WTC11 (cell line): Measurements from ENCODE around the gene ALG2.

ENCODE experiments used
- NFYB ChIP-seq: sonication (generic); formaldehyde crosslinking; conservative IDR thresholded peaks from 2 replicates; pipeline ENCODE4 v1.8.0; 2022; ENCODE audit warnings: low read depth, missing genetic modification reagents
- PREB ChIP-seq: sonication (generic); formaldehyde crosslinking; IDR thresholded peaks from 2 replicates; pipeline ENCODE4 v1.8.1; 2022; ENCODE audit warnings: mild to moderate bottlenecking, missing genetic modification reagents, moderate library complexity, borderline replicate concordance
- SP1 ChIP-seq: sonication (generic); formaldehyde crosslinking; conservative IDR thresholded peaks from 2 replicates; pipeline ENCODE4 v1.8.1; 2022; ENCODE audit warnings: missing genetic modification reagents
- TEAD4 ChIP-seq: sonication (generic); formaldehyde crosslinking; IDR thresholded peaks from 2 replicates; pipeline ENCODE4 v1.8.0; 2022; ENCODE audit warnings: mild to moderate bottlenecking, missing genetic modification reagents
- TF ChIP-seq, protein P1 (sequence below): fragments of 200-600 bp; IDR thresholded peaks from 2 replicates; pipeline ENCODE4 v1.8.0; 2022; ENCODE audit warnings: antibody characterized with exemption

GRCh38 chr9:99197124-99197630 lies 24.6 kb downstream of the ALG2 start:
- TF ChIP-seq, protein P1, sequence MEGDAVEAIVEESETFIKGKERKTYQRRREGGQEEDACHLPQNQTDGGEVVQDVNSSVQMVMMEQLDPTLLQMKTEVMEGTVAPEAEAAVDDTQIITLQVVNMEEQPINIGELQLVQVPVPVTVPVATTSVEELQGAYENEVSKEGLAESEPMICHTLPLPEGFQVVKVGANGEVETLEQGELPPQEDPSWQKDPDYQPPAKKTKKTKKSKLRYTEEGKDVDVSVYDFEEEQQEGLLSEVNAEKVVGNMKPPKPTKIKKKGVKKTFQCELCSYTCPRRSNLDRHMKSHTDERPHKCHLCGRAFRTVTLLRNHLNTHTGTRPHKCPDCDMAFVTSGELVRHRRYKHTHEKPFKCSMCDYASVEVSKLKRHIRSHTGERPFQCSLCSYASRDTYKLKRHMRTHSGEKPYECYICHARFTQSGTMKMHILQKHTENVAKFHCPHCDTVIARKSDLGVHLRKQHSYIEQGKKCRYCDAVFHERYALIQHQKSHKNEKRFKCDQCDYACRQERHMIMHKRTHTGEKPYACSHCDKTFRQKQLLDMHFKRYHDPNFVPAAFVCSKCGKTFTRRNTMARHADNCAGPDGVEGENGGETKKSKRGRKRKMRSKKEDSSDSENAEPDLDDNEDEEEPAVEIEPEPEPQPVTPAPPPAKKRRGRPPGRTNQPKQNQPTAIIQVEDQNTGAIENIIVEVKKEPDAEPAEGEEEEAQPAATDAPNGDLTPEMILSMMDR: no peak
- TF ChIP-seq NFYB: no peak
- TF ChIP-seq SP1 (CRISPR knock-in tag): no peak
- no peak for TF ChIP-seq TEAD4 (CRISPR knock-in tag)
- no peak for TF ChIP-seq PREB (CRISPR knock-in tag)
